Left cardiac atrium (tissue), 2 donors: ENCODE measurements around the gene TUBE1. TPM values are rescaled to one million over a fixed set of nuclear protein-coding genes. Genes with fewer than 3 reads are reported as not detected.

ENCODE experiments used
- total RNA-seq, 2 donors: library from RNA; stranded (reverse); fragmentation: NEBNext Ultra II Directional; extraction: Animal tissue kit (Norgen Biotek cat#: 25700); gene quantifications; one replicate each; pipeline ENCODE4 v1.2.1, GENCODE V29; 2021
- donor health status: DM: no; HTN: yes; CAD: no; lungs with severe emphysema.
- donor health status: DM: yes; HTN: yes; CAD: no.

TUBE1 gene
- total RNA-seq, 2 donors from 2014 or later: 18.4 to 23.1 TPM

Other genes starting within 250 kb of the TUBE1 start
- gene FYN, start 214.0 kb downstream of the TUBE1 start, total RNA-seq: 10 to 100 TPM; 60.4 to 75.8 TPM
- not detected for gene CCN6, start 33.4 kb downstream of the TUBE1 start, total RNA-seq
- gene FAM229B, start 109 bp upstream of the TUBE1 start, total RNA-seq: 10 to 100 TPM; 47.6 to 49.4 TPM
- gene LAMA4, start 167.1 kb upstream of the TUBE1 start, total RNA-seq: 10 to 100 TPM; 63.7 to 87.8 TPM